Vagina (tissue), 2 donors: ENCODE measurements around the gene B9D2. TPM values are rescaled to one million over a fixed set of nuclear protein-coding genes. Genes with fewer than 3 reads are reported as not detected.
A peak's percentile ranks its signal among the peaks of the same experiment; 100 is the strongest.

ENCODE experiments used
- DNase-seq, 2 donors: peaks; one replicate each; pipeline ENCODE4 v3.0.0-alpha.2; 2017; ENCODE audit errors: extremely low spot score in 2 of 2
- H3K27ac ChIP-seq: fragments of 200-600 bp; sonication (generic); one replicate; pipeline ENCODE4 v1.5.1; 2019
- H3K27me3 ChIP-seq: fragments of 200-600 bp; sonication (generic); one replicate; pipeline ENCODE4 v1.5.1; 2019
- H3K36me3 ChIP-seq, 2 donors: fragments of 200-600 bp; sonication (generic); one replicate each; pipeline ENCODE4 v1.5.1; 2017 to 2019
- H3K4me1 ChIP-seq: fragments of 200-600 bp; sonication (generic); one replicate; pipeline ENCODE4 v1.5.1; 2019
- H3K4me3 ChIP-seq, 2 donors: fragments of 200-600 bp; sonication (generic); 1 replicate in 1 of 2; 2 replicates in 1 of 2; pipeline ENCODE4 v1.5.1; 2016 to 2019
- H3K9me3 ChIP-seq: fragments of 200-600 bp; sonication (generic); one replicate; pipeline ENCODE4 v1.5.1; 2019
- POLR2A ChIP-seq, 2 donors: fragments of 450-650 bp; IDR thresholded peaks; one replicate each; pipeline ENCODE4 v1.6.1; 2017; ENCODE audit warnings: antibody characterized with exemption in 2 of 2, mild to moderate bottlenecking in 2 of 2, moderate library complexity in 2 of 2
- POLR2AphosphoS5 ChIP-seq, 2 donors: sonication (generic); formaldehyde crosslinking; IDR thresholded peaks; one replicate each; pipeline ENCODE4 v1.9.0; 2017; ENCODE audit warnings: antibody characterized with exemption in 2 of 2, mild to moderate bottlenecking in 2 of 2, low read depth in 1 of 2; ENCODE audit not compliant: insufficient read depth in 1 of 2
- intact Hi-C: fragments of 100-400 bp; cut with DNase I; formaldehyde crosslinking; loops from one replicate; pipeline ENCODE4 v1.15.1; 2023
- total RNA-seq: library from RNA; depleted of rRNA; stranded (reverse); fragments of >200 nt; gene quantifications from one replicate; pipeline ENCODE4 v1.2.3, GENCODE V29; 2016
- TF ChIP-seq, protein P1 (sequence below), 3 experiments: fragments of 450-650 bp in 2 of 3; fragments of 200-600 bp in 1 of 3; sonication (generic) in 1 of 3; IDR thresholded peaks; one replicate each; pipeline ENCODE4 v1.5.1; 2017 to 2019; ENCODE audit warnings: antibody characterized with exemption in 3 of 3, mild to moderate bottlenecking in 2 of 3, moderate library complexity in 2 of 3

B9D2 gene
- total RNA-seq, 1 donor from 2014 or later, result not detected

GRCh38 chr19:41353466-41354342, 10.2 kb downstream of the B9D2 start, which contains the start of gene TGFB1:
Gene TGFB1 (minus strand): TSS chr19:41353922. CDS start chr19:41353044, 878 bp downstream.
- DNase-seq, result no peak
- peaks cover 35% of the 10 kb centered on the region for H3K4me1 ChIP-seq
- intact Hi-C loops, result loop anchor here (5.0 kb wide), 1 partner anchor 36 kb away; no protein-coding TSS in a partner anchor
- H3K27me3 ChIP-seq, result no peaks in the 10 kb centered on the region
- no peaks in the 10 kb centered on the region for H3K36me3 ChIP-seq
- peak within 1 kb of the TSS; percentile 95 for H3K27ac ChIP-seq
- H3K9me3 ChIP-seq, result no peaks in the 10 kb centered on the region
- H3K4me3 ChIP-seq, result peak within 1 kb of the TSS; percentile 61 to 80
- TF ChIP-seq, protein P1, sequence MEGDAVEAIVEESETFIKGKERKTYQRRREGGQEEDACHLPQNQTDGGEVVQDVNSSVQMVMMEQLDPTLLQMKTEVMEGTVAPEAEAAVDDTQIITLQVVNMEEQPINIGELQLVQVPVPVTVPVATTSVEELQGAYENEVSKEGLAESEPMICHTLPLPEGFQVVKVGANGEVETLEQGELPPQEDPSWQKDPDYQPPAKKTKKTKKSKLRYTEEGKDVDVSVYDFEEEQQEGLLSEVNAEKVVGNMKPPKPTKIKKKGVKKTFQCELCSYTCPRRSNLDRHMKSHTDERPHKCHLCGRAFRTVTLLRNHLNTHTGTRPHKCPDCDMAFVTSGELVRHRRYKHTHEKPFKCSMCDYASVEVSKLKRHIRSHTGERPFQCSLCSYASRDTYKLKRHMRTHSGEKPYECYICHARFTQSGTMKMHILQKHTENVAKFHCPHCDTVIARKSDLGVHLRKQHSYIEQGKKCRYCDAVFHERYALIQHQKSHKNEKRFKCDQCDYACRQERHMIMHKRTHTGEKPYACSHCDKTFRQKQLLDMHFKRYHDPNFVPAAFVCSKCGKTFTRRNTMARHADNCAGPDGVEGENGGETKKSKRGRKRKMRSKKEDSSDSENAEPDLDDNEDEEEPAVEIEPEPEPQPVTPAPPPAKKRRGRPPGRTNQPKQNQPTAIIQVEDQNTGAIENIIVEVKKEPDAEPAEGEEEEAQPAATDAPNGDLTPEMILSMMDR (IDR thresholded peaks at IDR 0.05), result peak; percentile 67 to 93 (median 68)
- peak in 1 of 2 donors; percentile 47 for TF ChIP-seq POLR2AphosphoS5 (IDR thresholded peaks at IDR 0.05; ENCODE audit: insufficient read depth in 1 of 2, low read depth in 1 of 2)
- peak in 1 of 2 donors; percentile 66 for TF ChIP-seq POLR2A (IDR thresholded peaks at IDR 0.05)

- peak overlapping the region; percentile 95 for H3K27ac ChIP-seq
- no peaks in the 10 kb centered on the region for H3K9me3 ChIP-seq
- peak overlapping the region; percentile 61 to 80 for H3K4me3 ChIP-seq
- TF ChIP-seq, protein P1 (IDR thresholded peaks at IDR 0.05), result peak in 2 of 3 experiments; percentile 31 to 44
- TF ChIP-seq POLR2A (IDR thresholded peaks at IDR 0.05) (no peak), POLR2AphosphoS5 (IDR thresholded peaks at IDR 0.05; ENCODE audit: insufficient read depth in 1 of 2, low read depth in 1 of 2) (peak in 1 of 2 donors; percentile 44)
- H3K4me1 ChIP-seq, result peaks cover 35% of the 10 kb centered on the region
- H3K36me3 ChIP-seq, result peaks cover 0 to 4% of the 10 kb centered on the region in 2 donors
- DNase-seq, result no peak
- no peaks in the 10 kb centered on the region for H3K27me3 ChIP-seq
- intact Hi-C loops, result loop anchor here (5.0 kb wide), 1 partner anchor 36 kb away; no protein-coding TSS in a partner anchor
Measured at GRCh38 chr19:41352609-41353465, 11.1 kb downstream of the B9D2 start.

DNA sequence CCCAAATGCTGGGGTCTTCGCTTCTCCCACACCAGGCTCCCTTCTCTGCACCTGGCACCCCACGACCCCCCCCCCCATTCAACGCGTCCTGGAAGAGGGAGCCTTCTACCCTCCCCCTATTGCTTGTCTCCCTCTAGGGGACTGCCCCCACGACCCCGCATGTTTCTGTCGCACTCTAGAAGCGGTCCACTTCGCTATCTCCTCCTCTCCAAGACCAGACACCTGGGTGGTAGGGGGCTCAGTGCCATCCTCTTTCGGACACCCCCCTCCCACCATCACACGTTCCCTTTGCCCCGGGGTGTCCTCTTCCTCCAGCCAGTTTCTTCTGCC, 11.7 kb downstream of the B9D2 start:
- H3K4me3 ChIP-seq, result peak overlapping the region; percentile 61 to 80
- H3K27me3 ChIP-seq, result no peaks in the 10 kb centered on the region
- H3K9me3 ChIP-seq, result no peaks in the 10 kb centered on the region
- intact Hi-C loops, result loop anchor here (5.0 kb wide), 1 partner anchor 35 kb away; no protein-coding TSS in a partner anchor
- peaks cover 35% of the 10 kb centered on the region for H3K4me1 ChIP-seq
- DNase-seq, result no peak
- TF ChIP-seq POLR2A (IDR thresholded peaks at IDR 0.05) (no peak), POLR2AphosphoS5 (IDR thresholded peaks at IDR 0.05; ENCODE audit: insufficient read depth in 1 of 2, low read depth in 1 of 2) (no peak)
- TF ChIP-seq, protein P1 (IDR thresholded peaks at IDR 0.05), result no peak
- H3K27ac ChIP-seq, result peak overlapping the region; percentile 95
- peaks cover 0 to 10% of the 10 kb centered on the region in 2 donors for H3K36me3 ChIP-seq

- intact Hi-C loops, result loop anchor here (5.0 kb wide), 1 partner anchor 34 kb away; no protein-coding TSS in a partner anchor
- DNase-seq, result no peak
- peak overlapping the region; percentile 95 for H3K27ac ChIP-seq
- H3K27me3 ChIP-seq, result no peaks in the 10 kb centered on the region
- H3K4me3 ChIP-seq, result peak overlapping the region; percentile 61 to 80
- H3K4me1 ChIP-seq, result peaks cover 35% of the 10 kb centered on the region
- peaks cover 0 to 17% of the 10 kb centered on the region in 2 donors for H3K36me3 ChIP-seq
- TF ChIP-seq POLR2A (IDR thresholded peaks at IDR 0.05) (peak in 1 of 2 donors; percentile 25), POLR2AphosphoS5 (IDR thresholded peaks at IDR 0.05; ENCODE audit: insufficient read depth in 1 of 2, low read depth in 1 of 2) (peak; percentile 54 to 80)
- TF ChIP-seq, protein P1 (IDR thresholded peaks at IDR 0.05), result no peak
- H3K9me3 ChIP-seq, result no peaks in the 10 kb centered on the region
Measured at GRCh38 chr19:41351339-41352245, 12.4 kb downstream of the B9D2 start.
